HepG2 (cell line): Measurements from ENCODE around the gene ZNF530. TPM values are rescaled to one million over a fixed set of nuclear protein-coding genes. Genes with fewer than 3 reads are reported as not detected.

Experiments used
- AKNA ChIP-seq: sonication (generic); formaldehyde crosslinking; IDR thresholded peaks from 2 replicates; pipeline ENCODE4 v1.4.0; 2020; ENCODE audit warnings: missing genetic modification reagents, borderline replicate concordance
- ARID5B ChIP-seq: IDR thresholded peaks from 2 replicates; pipeline ENCODE4 v1.4.0; 2020; ENCODE audit warnings: mild to moderate bottlenecking, missing genetic modification reagents
- ATF2 ChIP-seq: sonication (generic); formaldehyde crosslinking; IDR thresholded peaks from 2 replicates; pipeline ENCODE4 v1.4.0; 2020; ENCODE audit warnings: missing genetic modification reagents
- ATF5 ChIP-seq: sonication (generic); formaldehyde crosslinking; IDR thresholded peaks from 2 replicates; pipeline ENCODE4 v1.4.0; 2020; ENCODE audit warnings: mild to moderate bottlenecking, low read depth, missing genetic modification reagents
- ONECUT2 ChIP-seq: sonication (generic); formaldehyde crosslinking; IDR thresholded peaks from 2 replicates; pipeline ENCODE4 v1.4.0; 2020; ENCODE audit warnings: missing genetic modification reagents
- SATB2 ChIP-seq: sonication (generic); formaldehyde crosslinking; IDR thresholded peaks from 2 replicates; pipeline ENCODE4 v1.5.0; 2020; ENCODE audit warnings: missing genetic modification reagents
- THAP9 ChIP-seq: sonication (generic); formaldehyde crosslinking; IDR thresholded peaks from 2 replicates; pipeline ENCODE4; 2020; ENCODE audit warnings: missing genetic modification reagents, mild to moderate bottlenecking, borderline replicate concordance
- ZC3H4 ChIP-seq: sonication (generic); formaldehyde crosslinking; IDR thresholded peaks from 2 replicates; pipeline ENCODE4 v1.4.0; 2020; ENCODE audit warnings: missing genetic modification reagents, borderline replicate concordance
- ZNF431 ChIP-seq: sonication (generic); formaldehyde crosslinking; IDR thresholded peaks from 2 replicates; pipeline ENCODE4 v1.9.0; 2022; ENCODE audit warnings: missing genetic modification reagents, low read depth, mild to moderate bottlenecking, borderline replicate concordance
- ZNF484 ChIP-seq: sonication (generic); formaldehyde crosslinking; IDR thresholded peaks from 2 replicates; pipeline ENCODE4 v1.5.1; 2020; ENCODE audit warnings: mild to moderate bottlenecking, low read depth, missing genetic modification reagents, borderline replicate concordance
- ZNF784 ChIP-seq: sonication (generic); formaldehyde crosslinking; IDR thresholded peaks from 2 replicates; pipeline ENCODE4 v1.5.1; 2020; ENCODE audit warnings: missing genetic modification reagents, mild to moderate bottlenecking, borderline replicate concordance
- ZSCAN21 ChIP-seq: sonication (generic); formaldehyde crosslinking; IDR thresholded peaks from 2 replicates; pipeline ENCODE4 v1.8.0; 2022; ENCODE audit warnings: mild to moderate bottlenecking, missing genetic modification reagents, moderate library complexity, borderline replicate concordance
- polyA plus RNA-seq, 8 experiments: library from polyadenylated mRNA; depleted of rRNA in 3 of 8; stranded (reverse) in 7 of 8; unstranded in 1 of 8; fragments of >200 nt; fragmentation: Illumina TruSeq in 4 of 8; extraction: Trizol in 4 of 8; gene quantifications; 2 replicates each; pipeline versions ENCODE4 v1.2.1 to v1.2.3, GENCODE V29; 2011 to 2016; ENCODE audit warnings: low read depth in 4 of 8, missing spikeins in 1 of 8, mixed read lengths in 1 of 8; ENCODE audit not compliant: insufficient read depth in 1 of 8
- total RNA-seq, 5 experiments: library from RNA; depleted of rRNA; stranded (reverse); fragments of >200 nt; fragmentation: Illumina TruSeq; extraction: Trizol; gene quantifications; 2 replicates each; pipeline ENCODE4 v1.2.3, GENCODE V29; 2016; ENCODE audit warnings: low read depth in 1 of 5

Gene ZNF530
- total and polyA plus RNA-seq, 2 of the 13 experiments (the other 11 are each of a cell fraction or from before 2014, with no cell fraction given): 1.1 to 7.8 TPM

GRCh38 chr19:57599761-57600383 is at the start of gene ZNF530 (continued):
- TF ChIP-seq ARID5B (CRISPR knock-in tag): no peak; the same call in 1 of the 2 replicates
- no peak for TF ChIP-seq ZNF484 (CRISPR knock-in tag)
- no peak for TF ChIP-seq ZC3H4 (CRISPR knock-in tag)
- TF ChIP-seq ZNF784 (CRISPR knock-in tag): peak; percentile 39; the same call in 1 of the 2 replicates
- peak; percentile 46; the same call in 1 of the 2 replicates for TF ChIP-seq ATF2 (CRISPR knock-in tag)
- TF ChIP-seq THAP9: peak; percentile 77; the same call in 1 of the 2 replicates
- no peak for TF ChIP-seq AKNA
- TF ChIP-seq ONECUT2 (CRISPR knock-in tag): no peak
- TF ChIP-seq SATB2 (CRISPR knock-in tag): no peak
- TF ChIP-seq ATF5: no peak
- TF ChIP-seq ZNF431 (CRISPR knock-in tag): no peak
- TF ChIP-seq ZSCAN21 (CRISPR knock-in tag): peak; percentile 70; the same call in 1 of the 2 replicates
